HG03565 (cell line): Measurements from ENCODE around the gene AFF1.
"Not testable (repeated sequence)": the region's sequence is repeated elsewhere in the genome, so short reads cannot be mapped to it uniquely, and the experiment has no call there.

ENCODE experiments used
- ATAC-seq: cut with Tn5 transposase; IDR thresholded peaks from one replicate; pipeline ENCODE4 v1.9.1; 2021; ENCODE audit warnings: mild to moderate bottlenecking, moderate library complexity; ENCODE audit not compliant: unreplicated experiment

The AFF1 gene

DNA sequence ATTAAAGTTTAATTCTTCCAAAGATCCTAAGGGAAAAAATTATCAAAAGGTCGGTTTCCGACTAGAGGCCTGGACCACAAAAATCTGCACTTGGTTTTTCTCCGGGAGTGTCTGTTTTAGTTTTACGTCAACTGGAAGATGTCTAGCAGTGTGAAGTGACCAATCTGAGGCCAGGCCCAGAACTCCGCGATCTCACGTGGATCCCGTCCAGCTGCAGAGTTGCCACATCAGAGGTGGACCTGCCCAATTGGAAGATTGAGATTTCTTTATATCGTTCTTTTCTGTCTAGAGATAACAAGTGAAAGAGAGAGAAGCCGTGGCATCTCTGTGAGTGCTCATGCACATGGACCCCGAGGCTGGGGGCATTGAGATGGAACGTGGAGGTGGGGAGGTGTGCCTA is 115.8 kb downstream of the AFF1 start:
- no peak for ATAC-seq

DNA sequence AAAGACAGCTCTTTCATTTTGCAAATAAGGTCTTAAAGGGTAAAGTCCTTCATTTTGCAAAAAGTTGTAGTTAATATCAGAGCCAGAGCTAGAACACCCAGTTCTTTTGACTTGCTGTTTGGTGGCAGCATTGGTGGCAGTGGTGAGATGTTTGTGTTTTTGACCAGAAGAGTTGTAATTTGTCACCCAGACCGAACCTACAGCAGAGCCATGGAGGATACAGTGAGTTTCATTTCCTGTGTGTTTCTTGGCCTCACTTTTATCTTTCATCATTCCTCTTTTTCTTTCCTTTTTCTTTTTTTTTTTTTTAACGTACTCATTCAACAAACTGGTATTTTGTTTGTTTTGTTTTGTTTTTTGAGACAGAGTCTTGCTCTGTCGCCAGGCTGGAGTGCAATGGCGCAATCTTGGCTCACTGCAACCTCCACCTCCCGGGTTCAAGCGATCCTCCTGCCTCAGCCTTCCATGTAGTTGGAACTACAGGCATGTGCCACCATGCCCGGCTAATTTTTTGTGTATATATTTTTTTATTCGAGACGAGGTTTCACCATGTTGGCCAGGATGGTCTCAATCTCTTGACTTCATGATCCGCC is 116.4 kb downstream of the AFF1 start:
- no peak for ATAC-seq

GRCh38 chr4:87052615-87053014 is 117.8 kb downstream of the AFF1 start:
- no peak for ATAC-seq

GRCh38 chr4:87053176-87053658 is 118.4 kb downstream of the AFF1 start:
- no peak for ATAC-seq

DNA sequence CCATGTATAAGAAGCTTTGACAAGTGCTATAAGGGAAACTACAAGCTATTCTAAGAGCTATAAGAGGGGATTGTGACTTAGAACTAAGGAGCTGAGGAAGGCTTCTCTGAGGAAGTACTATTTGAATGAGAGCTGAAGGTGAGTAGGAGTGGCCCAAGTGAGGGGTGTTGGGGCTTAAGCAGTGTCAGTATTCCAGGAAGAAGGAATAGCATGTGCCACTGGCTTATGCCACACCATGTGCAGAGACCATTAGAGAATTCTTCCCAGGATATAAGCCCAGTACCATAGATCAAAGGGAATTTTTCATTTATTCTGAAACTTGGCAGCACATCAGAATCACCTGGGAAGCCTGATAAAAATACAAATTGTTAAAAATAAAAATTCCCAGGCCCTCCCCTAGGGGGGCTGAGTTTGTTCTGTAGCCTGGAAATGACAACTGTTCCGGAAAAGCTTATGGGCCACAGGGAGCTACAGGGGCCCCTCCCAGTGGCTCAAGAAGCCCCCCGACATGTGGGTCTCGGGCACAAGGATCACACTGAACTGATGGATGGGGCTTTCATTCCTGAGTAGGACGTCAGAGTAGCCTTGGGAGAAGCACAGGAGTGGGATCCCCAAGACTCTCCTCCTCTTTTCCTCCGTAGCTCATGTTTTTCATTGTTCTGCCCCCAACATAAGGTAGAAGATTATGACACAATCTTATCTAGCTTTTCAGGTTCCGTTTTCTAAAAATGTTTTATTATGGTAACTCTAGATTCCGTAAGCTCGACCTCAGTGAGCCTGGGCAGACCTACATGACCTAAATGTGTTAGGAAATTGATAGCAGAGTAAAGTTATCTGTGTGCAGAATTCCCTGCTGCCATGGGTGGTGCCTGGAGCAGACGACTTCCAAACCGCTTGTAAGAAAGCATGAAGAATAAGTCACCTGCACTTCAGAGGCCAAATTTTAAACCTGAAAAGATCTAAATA is 119.3 kb downstream of the AFF1 start:
- no peak for ATAC-seq

DNA sequence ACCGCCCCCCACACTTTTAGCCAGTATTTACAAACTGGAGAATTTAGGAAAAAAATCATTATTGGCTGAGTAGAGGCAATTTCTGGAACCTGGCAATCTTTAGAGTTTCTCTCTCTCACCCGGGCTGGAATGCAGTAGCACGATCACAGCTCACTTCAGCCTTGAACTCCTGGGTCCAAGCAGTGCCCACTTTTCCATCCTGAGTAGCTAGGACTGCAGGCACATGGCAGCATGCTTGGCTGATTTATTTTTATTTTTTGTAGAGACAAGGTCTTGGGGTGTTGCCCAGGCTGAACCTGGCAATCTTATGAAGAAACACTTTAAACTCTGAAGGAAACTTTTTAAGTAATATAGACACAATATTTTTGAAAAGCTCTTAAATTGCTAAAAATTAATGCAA is 120.1 kb downstream of the AFF1 start:
- ATAC-seq, result no peak

GRCh38 chr4:87055311-87055710 is 120.5 kb downstream of the AFF1 start:
- no peak for ATAC-seq

DNA sequence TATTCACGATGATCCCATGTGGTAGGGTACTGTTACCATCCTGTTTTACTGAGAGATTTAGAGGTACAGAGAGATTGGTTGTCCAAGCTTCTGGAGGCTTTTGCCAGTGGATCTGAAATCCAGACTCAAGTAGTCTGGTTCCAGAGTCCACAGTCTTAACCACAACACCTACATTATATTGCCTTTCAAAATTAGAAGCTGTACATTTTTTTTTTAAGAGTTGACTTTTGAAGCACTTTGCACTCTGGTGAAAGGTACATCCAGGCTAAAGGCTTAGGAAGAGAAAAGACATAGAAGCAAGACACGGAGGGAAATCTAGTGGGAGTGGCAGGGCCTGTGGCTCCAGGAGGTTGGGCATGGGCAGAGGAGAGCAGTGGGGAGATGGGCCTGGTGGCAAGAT is 122.1 kb downstream of the AFF1 start:
- no peak for ATAC-seq

DNA sequence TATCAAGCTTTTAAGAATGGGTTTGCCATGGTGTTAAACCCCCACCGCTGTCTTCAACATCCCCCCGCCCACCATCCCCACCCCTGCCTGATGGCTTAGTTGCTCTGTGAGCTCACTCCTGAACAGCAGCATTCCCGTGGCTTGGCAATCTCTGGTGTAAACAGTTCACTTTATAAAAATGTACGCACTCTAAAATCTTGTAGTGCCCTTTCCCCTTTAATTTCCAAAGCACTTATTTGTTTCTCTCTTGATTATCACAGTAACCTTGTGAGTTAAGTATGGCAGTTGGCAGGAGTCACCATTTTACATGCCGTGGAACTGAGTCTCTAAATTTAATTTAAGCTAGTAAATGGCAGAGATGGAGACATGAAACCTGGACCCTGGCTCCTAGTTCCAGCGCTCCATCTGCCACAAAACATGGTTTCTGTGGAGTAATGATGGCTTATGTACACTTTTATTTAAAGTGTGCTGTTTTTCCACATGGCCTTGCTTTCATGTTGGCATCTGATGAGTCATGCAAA is 123.1 kb downstream of the AFF1 start:
- no peak for ATAC-seq

GRCh38 chr4:87058356-87059073 is 123.7 kb downstream of the AFF1 start:
- no peak for ATAC-seq

GRCh38 chr4:87060957-87061356 is 126.1 kb downstream of the AFF1 start:
- ATAC-seq, result peak; percentile 36

DNA sequence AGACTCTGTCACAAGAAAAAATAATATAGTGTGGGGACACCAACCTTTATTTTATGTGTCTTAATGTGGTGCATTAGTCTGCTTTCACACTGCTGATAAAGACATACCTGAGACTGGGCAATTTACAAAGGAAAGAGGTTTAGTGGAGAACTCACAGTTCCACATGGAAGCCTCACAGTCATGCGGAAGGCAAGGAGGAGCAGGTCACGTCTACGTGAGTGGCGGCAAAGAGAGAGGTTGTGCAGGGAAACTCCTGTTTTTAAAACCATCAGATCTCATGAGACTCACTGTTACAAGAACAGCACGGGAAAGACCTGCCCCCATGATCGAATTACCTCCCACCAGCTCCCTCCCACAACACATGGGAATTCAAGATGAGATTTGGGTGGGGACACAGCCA is 130.2 kb downstream of the AFF1 start:
- ATAC-seq, result no peak

DNA sequence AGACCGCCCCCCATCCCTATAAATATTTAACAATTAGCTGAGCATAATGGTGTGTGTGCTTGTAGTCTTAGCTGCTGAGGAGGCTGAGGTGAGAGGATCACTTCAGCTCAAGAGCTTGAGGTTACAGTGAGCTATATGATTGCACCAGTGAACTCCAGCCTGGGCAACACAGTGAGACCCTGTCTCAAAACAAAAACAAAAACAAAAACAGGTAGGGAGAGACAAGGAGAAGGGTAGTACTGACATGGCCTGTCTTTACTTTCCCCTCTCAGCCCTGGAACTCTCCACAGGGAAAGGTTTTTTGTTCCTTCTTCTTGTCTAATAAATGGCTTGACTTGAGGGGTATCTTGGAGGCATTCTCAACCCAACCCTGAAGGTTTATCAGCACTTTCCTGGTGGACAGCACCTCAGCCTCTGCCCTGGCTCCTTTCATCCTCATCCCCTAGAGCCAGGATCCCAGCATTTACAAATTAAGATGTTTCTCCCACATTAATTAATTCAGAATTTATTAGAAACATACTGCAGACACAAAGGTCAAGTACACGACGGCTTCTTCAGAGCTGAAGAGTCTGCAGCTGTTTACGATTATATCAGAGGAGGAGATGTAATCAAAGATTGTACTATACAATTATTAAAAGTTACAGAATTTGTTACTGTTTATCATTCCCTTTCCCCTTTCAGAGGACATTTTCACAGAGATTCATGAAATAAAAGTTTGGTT is 131.8 kb downstream of the AFF1 start:
- ATAC-seq, result no peak

DNA sequence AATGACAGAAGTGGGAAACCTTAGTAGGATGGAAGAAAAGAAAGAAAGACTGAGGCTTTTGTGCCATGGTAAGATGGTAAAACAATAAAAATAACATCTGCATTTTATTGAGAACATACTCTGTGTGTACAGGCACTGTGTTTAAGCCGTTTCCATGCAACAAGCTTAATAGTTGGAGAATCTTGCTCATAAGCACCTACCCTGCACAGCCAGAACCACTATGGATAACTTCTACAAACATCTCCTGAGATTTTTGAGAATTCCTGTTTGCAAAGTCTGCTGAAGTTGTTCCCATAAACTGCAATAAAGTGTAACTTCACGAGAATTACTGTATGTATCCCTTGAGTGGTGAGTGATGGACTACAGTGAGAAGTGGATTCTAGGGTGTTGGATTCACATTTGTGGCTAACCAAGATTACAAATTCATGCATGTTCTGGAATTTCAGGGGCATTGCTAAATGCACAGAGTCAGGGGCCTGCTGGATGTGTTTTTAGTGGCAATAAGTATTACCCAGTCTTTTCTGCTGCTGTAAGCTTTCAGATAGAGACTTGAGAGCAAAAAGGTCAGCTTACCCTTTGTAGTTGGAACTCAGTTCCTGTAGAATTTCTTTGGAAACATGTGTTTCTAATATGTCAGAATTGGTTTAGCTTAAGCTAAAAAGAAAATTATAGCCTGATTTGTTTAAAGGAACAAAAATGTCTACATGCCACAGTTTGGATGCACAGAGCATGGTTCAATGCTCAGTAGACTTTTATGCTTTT is 132.5 kb downstream of the AFF1 start:
- no peak for ATAC-seq

DNA sequence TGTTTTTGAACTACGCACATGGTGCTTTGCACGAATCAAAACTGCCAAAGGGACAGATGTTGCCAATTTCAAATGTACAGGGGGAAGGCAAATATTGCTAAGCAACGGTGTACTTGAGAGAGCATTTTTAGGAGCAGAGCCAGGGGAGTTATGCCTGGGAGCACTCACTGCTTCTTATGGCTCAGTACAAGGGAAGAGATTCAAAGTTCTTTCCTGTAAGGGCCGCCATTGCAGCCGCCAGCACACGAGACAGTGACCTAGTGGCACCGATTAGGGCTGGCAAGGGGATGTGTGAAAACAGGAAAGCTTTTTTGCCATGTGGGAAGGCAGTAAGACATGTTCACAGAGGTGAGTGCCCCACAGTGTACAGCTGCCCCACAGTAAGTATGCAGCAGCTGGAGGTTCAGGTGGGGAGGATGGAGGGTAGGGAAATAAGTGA is 133.8 kb downstream of the AFF1 start:
- no peak for ATAC-seq

DNA sequence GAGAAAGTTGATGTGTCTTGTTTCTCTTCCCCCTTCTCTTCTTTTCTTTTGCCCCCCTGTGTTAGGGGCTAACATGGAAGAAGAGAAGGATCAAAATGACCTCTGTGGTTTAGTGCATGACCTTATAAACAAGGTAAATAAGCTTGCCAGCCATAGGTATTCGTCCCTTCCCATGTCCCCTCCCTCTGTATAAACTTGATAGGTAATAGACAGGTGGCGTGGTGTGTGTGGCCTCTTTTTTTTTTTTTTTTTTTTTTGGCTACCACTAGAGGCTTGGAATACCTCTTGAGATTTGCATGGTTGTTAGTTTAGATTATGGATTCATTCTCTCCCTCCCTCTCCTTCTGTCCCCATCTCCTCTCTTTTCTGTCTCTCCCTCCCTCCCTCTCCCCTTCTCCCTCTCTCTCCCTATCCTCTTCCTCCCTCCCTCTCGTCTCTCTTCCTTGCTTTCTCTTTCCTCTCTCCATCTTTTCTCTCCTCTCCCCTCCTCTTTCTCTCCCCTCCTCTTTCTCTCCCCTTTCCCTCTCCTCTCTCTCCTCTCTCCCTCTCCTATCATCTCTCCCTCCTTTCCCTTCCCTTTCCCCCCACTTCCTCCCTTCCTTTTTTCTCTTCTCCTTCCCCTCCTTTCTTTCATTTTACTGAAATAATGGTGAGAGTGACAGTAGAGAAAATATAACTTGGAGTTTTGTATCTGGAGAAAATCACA is 134.4 kb downstream of the AFF1 start:
- no peak for ATAC-seq

DNA sequence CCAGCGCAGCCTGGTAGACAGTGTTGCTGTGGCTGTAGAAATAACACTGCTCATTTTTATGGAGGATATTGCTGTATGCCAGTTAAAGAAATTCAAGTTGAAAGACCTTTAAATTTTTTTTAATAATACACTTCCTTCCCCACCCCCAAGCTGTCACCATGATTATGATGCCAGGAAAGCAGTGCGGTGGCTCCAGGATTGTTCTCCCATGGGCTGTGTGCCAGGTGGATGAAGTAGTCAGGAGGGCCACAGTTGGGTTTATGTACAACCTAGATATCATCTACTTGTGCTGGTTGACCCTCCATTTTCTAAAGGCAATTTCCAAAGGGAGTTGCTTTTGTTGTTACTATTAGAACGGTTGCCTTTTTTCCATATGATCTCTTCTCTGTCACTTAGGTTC is 136.6 kb downstream of the AFF1 start:
- no peak for ATAC-seq

DNA sequence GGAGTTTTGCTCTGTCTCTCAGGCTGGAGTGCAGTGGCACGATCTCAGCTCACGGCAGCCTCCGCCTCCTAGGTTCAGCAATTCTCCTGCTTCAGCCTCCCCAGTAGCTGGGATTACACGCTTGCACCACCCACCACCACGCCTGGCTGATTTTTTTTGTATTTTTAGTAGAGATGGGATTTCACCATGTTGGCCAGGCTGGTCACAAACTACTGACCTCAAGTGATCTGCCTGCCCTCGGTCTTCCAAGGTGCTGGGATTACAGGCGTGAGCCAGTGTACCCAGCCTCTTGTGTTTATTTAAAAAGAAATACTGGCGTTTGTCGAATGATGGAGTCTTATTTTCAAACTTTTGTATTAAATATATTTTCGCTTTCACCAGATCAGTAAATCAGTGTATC is 137.7 kb downstream of the AFF1 start:
- not testable (repeated sequence) for ATAC-seq
